HG02798 (cell line): Measurements from ENCODE around the gene EGF.
"Not testable (repeated sequence)": the region's sequence is repeated elsewhere in the genome, so short reads cannot be mapped to it uniquely, and the experiment has no call there.

Experiments used
- ATAC-seq: cut with Tn5 transposase; IDR thresholded peaks from one replicate; pipeline ENCODE4 v1.9.1; 2021; ENCODE audit warnings: mild to moderate bottlenecking; ENCODE audit not compliant: unreplicated experiment, poor library complexity

EGF gene

GRCh38 chr4:109912706-109913595 lies at the start of gene EGF:
Gene EGF (plus strand): TSS chr4:109912883. CDS start chr4:109913336, 453 bp downstream.
- ATAC-seq = no peak

DNA sequence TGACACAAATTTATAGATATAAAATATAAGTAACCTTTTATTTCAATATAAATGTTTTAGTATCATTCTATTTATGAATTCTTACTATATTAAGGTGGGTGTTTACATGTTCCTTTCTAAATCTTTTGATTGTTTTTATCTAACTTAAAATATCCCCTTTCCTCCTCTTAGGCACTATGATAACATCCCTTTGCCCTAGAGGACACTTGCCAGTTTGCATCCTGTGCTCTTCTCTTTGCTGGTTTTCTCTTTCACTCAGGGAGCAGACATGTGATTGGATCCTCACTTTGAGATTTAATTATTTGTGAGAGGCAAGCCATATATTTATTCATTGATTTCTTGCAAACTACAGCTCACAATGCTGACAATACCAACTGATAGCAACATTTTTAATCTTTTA lies 48.5 kb upstream of the EGF start:
- no peak for ATAC-seq

GRCh38 chr4:109870061-109870460 lies 42.6 kb upstream of the EGF start:
- no peak for ATAC-seq

DNA sequence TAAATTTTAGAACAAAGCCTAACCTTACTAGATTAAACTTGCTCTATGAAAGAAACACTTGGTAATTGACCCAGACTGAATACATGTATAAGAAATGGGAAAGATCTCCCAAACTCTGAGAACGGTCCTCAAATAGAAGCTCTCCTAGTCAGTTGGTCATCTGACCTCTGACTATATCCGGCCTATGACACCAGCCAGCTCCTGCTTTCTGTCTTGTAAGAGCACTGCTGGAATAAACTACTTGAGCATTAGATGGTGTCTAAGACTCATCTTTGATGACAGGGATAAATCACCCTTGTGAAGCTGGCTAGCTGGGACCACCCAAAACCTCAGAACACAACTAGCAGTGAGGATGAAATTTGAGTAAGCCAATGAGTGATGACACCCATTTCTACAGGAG lies 40.6 kb upstream of the EGF start:
- no peak for ATAC-seq

DNA sequence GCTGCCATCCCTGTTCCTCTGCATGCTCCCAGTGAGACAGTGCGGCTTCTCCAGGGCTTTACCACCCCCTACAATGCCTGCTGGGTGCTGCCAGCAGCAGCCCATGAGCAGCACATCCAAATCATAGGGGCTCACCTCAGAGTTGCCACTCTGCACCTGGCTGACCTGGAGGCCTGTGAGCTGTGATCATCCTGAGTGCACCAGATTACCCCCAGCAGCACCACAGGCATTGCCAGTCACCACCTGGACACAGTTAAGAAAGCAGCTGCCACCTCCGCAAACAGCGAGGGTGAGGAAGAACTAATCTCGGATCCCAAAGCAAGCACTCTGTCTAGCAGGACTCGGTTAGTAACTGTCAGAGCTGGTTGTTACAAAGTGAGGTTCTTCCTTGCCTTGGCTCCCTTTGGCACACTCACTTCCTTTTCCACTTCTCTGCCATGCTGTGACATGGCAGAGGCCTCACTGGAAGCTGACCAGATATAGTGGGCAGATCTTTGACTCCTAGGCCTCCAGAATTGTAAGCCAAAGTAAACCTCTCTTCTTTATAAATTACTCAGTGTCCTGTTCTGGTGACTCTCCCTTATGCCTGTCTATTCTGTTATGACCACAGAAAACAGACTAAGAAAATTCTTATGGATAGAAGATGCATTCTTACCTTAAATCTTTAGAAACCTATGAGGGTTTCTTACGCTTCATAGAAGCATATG lies 39.6 kb upstream of the EGF start:
- no peak for ATAC-seq

- no peak for ATAC-seq
These were observed 38.7 kb upstream of the EGF start for GRCh38 chr4:109873791-109874514.

- ATAC-seq = no peak
These were observed 37.6 kb upstream of the EGF start for GRCh38 chr4:109875106-109875505.

- not testable (repeated sequence) for ATAC-seq
These were observed 37.1 kb upstream of the EGF start for GRCh38 chr4:109875553-109875952.

DNA sequence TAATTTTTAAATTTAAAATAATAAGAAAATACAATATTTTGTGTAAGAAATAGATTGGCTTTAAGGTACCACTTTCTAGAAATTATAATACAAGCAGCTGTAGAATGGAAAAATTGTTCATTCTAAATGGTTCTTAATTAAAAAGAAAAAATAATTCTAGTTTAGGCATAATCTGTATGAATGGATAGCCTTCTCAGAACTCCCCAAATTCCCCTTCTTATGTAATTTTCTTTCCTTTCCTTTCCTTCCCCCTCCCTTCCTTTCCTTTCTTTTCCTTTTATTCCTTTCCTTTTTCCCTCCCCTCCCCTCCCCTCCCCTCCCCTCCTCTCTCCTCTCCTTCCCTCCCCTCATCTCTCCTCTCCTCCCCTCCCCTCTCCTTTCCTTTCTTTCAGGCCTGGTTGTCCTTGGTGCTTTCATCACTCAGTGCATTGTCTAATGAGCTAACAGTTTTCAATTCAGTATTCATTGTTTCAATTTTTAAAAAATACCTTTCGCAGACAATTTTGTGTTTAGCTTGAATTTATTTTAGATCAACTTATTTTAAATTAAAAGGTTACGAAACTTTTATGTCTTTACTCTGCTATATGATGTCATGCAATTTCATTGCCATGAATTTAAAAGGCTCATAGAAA lies 35.9 kb upstream of the EGF start:
- no peak for ATAC-seq

DNA sequence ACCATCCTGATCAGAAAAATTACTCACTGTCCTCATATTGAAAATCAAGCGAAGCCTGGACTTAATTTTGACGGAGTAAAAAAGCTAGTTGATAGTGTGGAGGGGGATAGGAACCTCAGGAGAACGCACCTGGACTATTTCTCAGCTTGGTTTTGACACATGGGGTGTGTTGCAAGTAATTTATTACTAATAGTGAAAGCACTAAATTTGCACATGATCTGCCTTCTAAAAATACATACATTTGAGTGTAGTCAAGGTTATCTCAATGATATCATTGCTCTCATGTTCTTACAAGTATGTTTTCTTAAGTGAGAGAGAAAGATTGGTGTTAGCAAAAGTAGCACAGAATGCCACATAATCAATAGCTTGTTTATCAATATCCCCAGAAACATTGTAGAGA lies 35.3 kb upstream of the EGF start:
- peak; percentile 87 for ATAC-seq

- ATAC-seq = no peak
These were observed 34.3 kb upstream of the EGF start for GRCh38 chr4:109878355-109878754.

DNA sequence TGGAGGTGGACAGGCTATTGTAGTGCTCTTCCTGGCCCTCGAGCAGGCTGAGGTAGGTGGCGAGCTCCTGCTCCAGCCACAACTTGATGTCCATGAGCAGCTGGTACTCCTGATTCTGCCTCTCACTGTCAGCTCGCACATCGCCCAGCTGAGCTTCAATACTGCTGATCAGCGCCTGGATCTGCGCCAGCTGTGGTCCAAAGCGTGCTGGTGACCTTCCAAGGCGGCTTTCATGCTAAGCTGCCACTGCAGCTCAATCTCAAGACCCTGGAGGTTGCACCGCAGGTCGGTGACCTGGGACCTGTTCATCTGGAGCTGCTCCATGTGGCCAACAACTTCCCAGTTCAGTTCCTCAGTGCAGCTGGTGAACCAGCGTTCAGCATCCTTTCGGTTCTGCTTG lies 33.6 kb upstream of the EGF start:
- ATAC-seq = no peak

DNA sequence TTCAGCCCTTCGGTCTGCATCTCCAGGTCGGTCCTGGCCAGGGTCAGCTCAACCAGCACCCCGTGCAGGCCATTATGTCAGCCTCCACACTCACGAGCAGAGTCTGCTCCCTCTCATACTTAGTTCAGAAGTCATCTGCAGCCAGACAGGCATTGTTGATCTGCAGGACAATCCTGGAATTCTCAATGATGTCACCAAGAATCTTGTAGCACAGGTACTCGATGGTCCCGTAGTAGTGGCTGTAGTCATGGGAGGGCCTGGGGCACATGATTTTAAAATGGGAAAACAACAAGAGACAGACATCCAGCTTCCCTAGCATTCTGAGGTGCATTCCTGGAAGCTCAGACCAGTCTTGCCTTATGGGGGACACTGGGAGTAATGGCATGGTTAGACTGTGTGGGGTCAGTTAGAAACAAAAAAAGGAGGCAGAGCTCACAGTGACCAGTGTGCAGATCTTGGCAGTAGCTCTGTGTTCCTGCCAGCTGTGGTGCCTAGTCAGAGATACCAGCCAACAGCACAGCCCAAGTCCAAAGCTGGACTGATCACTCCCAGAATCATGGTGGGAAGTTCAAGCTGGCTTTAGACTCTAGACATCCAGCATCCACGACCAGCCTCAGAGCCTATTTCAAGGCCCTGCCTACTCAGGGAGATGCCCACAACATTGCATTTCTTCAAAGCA lies 32.9 kb upstream of the EGF start:
- ATAC-seq = no peak

- ATAC-seq = no peak
These were observed 26.4 kb upstream of the EGF start for GRCh38 chr4:109886303-109886702.

DNA sequence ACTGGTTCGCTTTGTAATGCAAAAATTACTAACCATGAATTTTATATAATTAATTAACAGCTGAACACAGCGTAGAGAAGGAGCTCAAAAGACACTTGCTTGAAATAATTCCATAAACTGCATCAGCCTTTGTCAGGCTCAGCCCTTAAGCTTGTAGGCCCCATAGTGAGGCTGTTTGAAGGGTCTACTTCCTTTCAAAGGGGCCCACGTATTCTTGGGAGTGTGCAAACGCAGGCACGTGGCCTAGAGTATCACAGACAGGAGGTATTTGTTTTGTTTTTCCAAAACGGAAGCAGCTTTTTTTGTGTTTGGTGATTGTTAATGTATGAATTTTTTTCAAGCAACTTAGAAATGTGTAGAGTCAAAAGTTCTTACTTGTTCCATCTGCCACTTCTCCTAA lies 25.6 kb upstream of the EGF start:
- no peak for ATAC-seq

DNA sequence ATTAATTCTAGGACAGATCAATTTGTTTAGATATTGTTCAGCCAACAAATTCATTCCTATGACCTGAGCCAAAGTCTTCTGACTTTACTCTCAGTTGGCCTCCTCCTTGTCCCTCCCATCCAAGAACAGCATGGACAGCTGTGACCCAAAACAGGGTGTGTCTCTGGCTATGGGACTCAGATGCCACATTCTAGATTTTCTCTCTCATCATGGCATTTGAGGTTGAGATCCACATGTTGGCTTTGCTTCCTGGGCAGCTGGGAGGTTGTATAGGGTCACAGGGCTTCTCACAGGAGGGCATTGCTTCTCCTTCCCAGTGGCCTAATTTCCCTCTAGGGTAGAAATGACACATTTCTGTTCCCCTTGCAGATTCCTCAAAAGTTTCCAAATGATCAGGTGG lies 22.6 kb upstream of the EGF start:
- no peak for ATAC-seq

GRCh38 chr4:109902559-109903251 lies 10.0 kb upstream of the EGF start:
- no peak for ATAC-seq

DNA sequence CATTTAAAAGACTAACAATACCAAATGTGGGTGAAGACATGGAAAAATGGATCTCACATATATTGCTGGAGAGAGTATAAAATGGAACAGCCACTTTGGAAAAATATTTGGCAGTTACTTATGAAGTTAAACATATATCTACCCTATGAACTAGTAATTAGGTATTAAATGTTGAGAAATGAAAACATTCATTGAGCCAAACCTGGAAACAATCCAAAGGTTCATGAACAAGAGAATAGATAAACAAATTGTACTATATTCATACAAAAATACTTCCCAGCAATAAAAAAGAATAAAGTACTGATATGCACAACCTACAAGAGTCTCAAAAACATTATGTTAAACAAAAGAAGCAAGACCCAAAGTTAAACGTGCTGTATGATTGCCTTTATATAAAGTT lies 4.0 kb upstream of the EGF start:
- ATAC-seq = no peak

DNA sequence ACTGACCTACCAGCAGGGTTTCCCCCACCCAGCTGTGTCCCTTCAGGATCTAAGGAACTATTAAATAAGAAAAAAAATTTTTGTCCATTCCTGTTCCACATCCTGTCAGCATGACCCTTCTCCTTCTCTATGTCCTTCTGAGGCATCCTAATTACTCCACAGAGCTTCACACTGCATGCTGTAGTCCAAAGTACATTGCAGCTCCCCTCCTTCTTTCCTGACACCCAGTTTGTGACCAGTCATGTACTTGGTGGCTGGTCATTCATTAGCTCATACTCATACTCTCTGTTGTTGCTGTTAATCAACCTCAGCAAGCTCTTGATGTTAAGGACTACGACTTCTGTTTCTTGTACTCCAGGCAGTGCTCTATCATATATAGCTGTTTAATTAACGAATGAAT lies 2.4 kb upstream of the EGF start:
- ATAC-seq = no peak
